NB4 (cell line): ENCODE data around the gene SHROOM2.
A peak's percentile ranks its signal among the peaks of the same experiment; 100 is the strongest.

Experiments
- DNase-seq: peaks from one replicate; pipeline ENCODE4 v3.0.0; 2010; ENCODE audit warnings: low read depth
- H3K4me3 ChIP-seq: one replicate; pipeline ENCODE4 v1.5.1; 2011; ENCODE audit warnings: mild to moderate bottlenecking, low read depth, low read length, moderate library complexity
- MYC ChIP-seq: IDR thresholded peaks from 2 replicates; pipeline ENCODE4 v1.6.1; 2011; ENCODE audit warnings: low read depth, low read length
- POLR2A ChIP-seq: IDR thresholded peaks from 2 replicates; pipeline ENCODE4 v1.6.1; 2011; ENCODE audit warnings: mild to moderate bottlenecking; ENCODE audit not compliant: insufficient read length; ENCODE audit errors: extremely low read depth
- TF ChIP-seq, protein P1 (sequence below): IDR thresholded peaks from one replicate; pipeline ENCODE4 v1.5.1; 2012; ENCODE audit warnings: low read depth, low read length
- TF ChIP-seq, protein P2 (sequence below): IDR thresholded peaks from 2 replicates; pipeline ENCODE4 v1.6.1; 2011; ENCODE audit warnings: low read depth, low read length

The SHROOM2 gene

DNA sequence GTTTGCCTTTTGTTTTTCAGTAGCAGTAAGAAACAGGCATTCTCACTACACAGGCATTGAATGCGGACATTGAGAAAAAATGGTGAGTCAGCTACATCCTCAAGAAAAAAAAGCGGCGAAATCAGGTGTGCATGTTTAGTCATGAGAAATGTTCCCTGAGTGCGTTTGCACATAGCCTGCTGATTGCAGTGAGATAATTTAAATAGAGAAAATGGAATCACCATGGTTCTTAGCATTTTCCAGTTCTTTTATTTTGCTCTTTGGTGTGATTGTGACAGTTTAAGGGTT, 126.9 kb downstream of the SHROOM2 start:
- no peak for TF ChIP-seq POLR2A
- TF ChIP-seq, protein P1, sequence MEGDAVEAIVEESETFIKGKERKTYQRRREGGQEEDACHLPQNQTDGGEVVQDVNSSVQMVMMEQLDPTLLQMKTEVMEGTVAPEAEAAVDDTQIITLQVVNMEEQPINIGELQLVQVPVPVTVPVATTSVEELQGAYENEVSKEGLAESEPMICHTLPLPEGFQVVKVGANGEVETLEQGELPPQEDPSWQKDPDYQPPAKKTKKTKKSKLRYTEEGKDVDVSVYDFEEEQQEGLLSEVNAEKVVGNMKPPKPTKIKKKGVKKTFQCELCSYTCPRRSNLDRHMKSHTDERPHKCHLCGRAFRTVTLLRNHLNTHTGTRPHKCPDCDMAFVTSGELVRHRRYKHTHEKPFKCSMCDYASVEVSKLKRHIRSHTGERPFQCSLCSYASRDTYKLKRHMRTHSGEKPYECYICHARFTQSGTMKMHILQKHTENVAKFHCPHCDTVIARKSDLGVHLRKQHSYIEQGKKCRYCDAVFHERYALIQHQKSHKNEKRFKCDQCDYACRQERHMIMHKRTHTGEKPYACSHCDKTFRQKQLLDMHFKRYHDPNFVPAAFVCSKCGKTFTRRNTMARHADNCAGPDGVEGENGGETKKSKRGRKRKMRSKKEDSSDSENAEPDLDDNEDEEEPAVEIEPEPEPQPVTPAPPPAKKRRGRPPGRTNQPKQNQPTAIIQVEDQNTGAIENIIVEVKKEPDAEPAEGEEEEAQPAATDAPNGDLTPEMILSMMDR, result no peak
- TF ChIP-seq MYC, result no peak
- TF ChIP-seq, protein P2, sequence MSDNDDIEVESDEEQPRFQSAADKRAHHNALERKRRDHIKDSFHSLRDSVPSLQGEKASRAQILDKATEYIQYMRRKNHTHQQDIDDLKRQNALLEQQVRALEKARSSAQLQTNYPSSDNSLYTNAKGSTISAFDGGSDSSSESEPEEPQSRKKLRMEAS, result no peak
- H3K4me3 ChIP-seq, result no peak overlapping the region
- no peak for DNase-seq

DNA sequence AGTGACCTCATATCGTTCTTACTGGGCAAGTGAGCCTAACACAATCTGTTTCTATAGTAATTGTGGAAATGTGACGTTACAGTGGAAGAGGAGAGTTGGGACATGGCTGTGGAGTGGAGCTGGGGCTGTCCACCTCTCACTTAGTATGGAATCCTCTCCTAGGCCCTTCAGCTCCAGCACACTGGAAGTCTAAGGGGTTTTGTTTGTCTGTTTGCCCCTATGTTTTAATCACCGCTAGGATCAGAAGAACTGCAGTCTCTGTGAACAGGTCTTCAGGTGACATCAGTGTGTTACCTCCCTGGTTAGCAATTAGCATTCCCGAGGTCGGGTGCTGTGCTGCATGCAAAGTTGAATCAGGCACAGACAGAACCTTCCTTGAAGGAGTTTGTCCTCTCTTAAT, 131.6 kb downstream of the SHROOM2 start:
- TF ChIP-seq, protein P1, result no peak
- TF ChIP-seq, protein P2, result no peak
- TF ChIP-seq MYC, result no peak
- no peak overlapping the region for H3K4me3 ChIP-seq
- DNase-seq, result no peak

DNA sequence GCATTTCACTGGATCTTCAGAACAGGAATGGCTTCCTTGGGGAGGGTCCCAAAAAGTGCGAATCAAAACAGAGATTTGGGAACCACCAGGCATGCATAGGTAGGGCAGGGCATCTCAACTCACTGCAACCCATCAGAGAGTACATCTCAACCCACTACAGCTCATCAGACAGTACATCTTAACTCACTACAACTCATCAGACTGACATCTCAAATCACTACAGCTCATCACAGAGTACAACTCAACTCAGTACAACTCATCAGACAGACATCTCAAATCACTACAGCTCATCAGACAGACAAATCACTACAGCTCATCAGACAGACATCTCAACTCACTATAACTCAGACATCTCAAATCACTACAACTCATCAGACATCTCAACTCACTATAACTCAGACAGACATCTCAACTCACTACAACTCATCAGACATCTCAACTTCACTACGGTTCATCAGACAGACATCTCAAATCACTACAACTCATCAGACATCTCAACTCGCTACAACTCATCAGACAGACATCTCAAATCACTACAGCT, 133.5 kb downstream of the SHROOM2 start:
- no peak overlapping the region for H3K4me3 ChIP-seq
- no peak for TF ChIP-seq MYC
- TF ChIP-seq, protein P2, result no peak
- TF ChIP-seq, protein P1, result no peak
- no peak for TF ChIP-seq POLR2A
- no peak for DNase-seq

DNA sequence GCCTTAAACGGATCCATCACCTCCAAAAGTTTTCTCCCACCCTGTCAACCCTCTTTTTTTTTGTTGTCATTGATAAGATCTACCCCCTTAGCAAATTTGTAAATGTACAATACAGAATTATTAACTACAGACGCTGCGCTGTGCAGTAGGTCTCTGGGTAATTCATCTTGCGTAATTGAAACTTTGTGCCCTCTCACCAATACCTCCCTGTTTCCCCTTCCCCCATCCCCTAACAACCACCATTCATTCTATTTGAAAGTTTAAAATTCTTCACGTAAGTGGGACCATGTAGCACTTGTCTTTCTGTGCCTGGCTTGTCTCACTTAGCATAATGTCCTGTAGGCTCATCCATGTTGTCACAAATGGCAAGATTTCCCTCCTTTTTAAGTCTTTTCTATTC, 135.2 kb downstream of the SHROOM2 start:
- no peak overlapping the region for H3K4me3 ChIP-seq
- TF ChIP-seq, protein P1, result no peak
- TF ChIP-seq POLR2A (no peak), MYC (no peak)
- TF ChIP-seq, protein P2, result no peak
- peak; percentile 26 for DNase-seq

DNA sequence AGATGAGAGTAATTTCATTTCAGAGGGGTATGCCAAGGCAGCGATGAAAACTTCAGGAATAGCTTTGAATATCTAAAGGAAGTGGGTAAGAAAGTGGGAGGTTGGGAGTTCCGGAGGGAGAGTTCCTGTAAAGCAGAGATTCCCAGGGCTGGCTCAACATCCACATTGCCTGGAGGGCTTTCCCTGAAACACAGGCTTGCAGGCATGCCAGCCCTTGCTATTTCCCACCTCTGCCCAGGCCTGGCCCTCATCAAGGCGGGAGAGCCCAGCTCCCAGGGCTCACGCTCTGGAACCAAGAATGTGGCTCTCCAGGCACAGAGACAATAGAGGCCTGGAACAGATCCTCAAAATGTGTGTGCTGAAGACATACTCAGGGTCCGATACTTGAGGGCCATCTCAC, 137.1 kb downstream of the SHROOM2 start:
- TF ChIP-seq, protein P1, result no peak
- TF ChIP-seq POLR2A (no peak), MYC (no peak)
- TF ChIP-seq, protein P2, result no peak
- DNase-seq, result no peak
- H3K4me3 ChIP-seq, result no peak overlapping the region

DNA sequence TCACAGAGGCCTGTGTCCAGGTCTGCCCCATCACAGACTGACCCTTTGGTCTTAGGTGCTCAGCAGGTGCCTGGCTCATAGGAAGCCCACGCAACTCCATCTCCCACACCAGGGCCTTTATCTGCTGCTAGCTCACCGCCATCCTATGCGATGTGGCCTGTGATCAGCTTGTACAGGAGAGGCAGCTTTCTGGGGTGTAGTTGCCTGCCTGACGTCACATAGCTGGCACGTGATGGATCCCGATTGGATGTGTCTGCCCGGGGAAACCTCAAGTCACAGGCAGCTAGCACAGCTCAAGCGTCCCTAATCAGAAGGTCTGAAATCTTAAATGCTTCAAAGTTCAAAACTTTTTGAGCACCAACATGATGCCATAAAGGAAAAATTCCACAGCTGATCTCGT, 139.8 kb downstream of the SHROOM2 start:
- H3K4me3 ChIP-seq, result no peak overlapping the region
- no peak for DNase-seq
- TF ChIP-seq, protein P1, result no peak
- TF ChIP-seq POLR2A (no peak), MYC (no peak)
- TF ChIP-seq, protein P2, result no peak
